HEK293 (cell line): ENCODE results near the gene MEGF6.
A peak's percentile ranks its signal among the peaks of the same experiment; 100 is the strongest.

Experiments used
- GLIS1 ChIP-seq: fragments of 450-650 bp; formaldehyde crosslinking; IDR thresholded peaks from 2 replicates; pipeline ENCODE4 v1.5.1; 2016; ENCODE audit warnings: missing biosample characterization, missing genetic modification characterization
- GLIS2 ChIP-seq: fragments of 450-650 bp; formaldehyde crosslinking; IDR thresholded peaks from 2 replicates; pipeline ENCODE4 v1.5.1; 2016; ENCODE audit warnings: missing biosample characterization, missing genetic modification characterization
- HOXC10 ChIP-seq: sonication (generic); formaldehyde crosslinking; IDR thresholded peaks from 2 replicates; pipeline ENCODE4 v1.8.1; 2023; ENCODE audit warnings: mild to moderate bottlenecking, missing genetic modification reagents
- KLF1 ChIP-seq: fragments of 450-650 bp; formaldehyde crosslinking; IDR thresholded peaks from 2 replicates; pipeline ENCODE4 v1.5.1; 2016; ENCODE audit warnings: missing biosample characterization, missing genetic modification characterization
- KLF10 ChIP-seq: fragments of 450-650 bp; IDR thresholded peaks from 2 replicates; pipeline ENCODE4 v1.5.1; 2018; ENCODE audit warnings: missing biosample characterization, mild to moderate bottlenecking, missing genetic modification characterization
- KLF8 ChIP-seq: fragments of 450-650 bp; formaldehyde crosslinking; IDR thresholded peaks from 2 replicates; pipeline ENCODE4 v1.5.1; 2016; ENCODE audit warnings: missing biosample characterization, missing genetic modification characterization
- KLF9 ChIP-seq: fragments of 450-650 bp; formaldehyde crosslinking; IDR thresholded peaks from 2 replicates; pipeline ENCODE4 v1.5.1; 2016; ENCODE audit warnings: missing biosample characterization, missing genetic modification characterization, low read depth
- PRDM4 ChIP-seq: fragments of 450-650 bp; formaldehyde crosslinking; IDR thresholded peaks from 2 replicates; pipeline ENCODE4 v1.5.1; 2017; ENCODE audit warnings: missing biosample characterization, missing genetic modification characterization
- SCRT2 ChIP-seq: fragments of 450-650 bp; formaldehyde crosslinking; IDR thresholded peaks from 2 replicates; pipeline ENCODE4 v1.5.1; 2016; ENCODE audit warnings: missing biosample characterization, missing genetic modification characterization
- ZBTB1 ChIP-seq: fragments of 450-650 bp; formaldehyde crosslinking; IDR thresholded peaks from 2 replicates; pipeline ENCODE4 v1.5.1; 2016; ENCODE audit warnings: missing biosample characterization, missing genetic modification characterization
- ZBTB20 ChIP-seq: fragments of 450-650 bp; formaldehyde crosslinking; IDR thresholded peaks from 2 replicates; pipeline ENCODE4 v1.5.1; 2016; ENCODE audit warnings: missing biosample characterization, missing genetic modification characterization
- ZFHX2 ChIP-seq: fragments of 450-650 bp; formaldehyde crosslinking; conservative IDR thresholded peaks from 2 replicates; pipeline ENCODE4 v1.5.1; 2016; ENCODE audit warnings: missing biosample characterization, missing genetic modification characterization
- ZNF174 ChIP-seq: fragments of 450-650 bp; formaldehyde crosslinking; IDR thresholded peaks from 2 replicates; pipeline ENCODE4 v1.5.0; 2017; ENCODE audit warnings: missing biosample characterization, mild to moderate bottlenecking, missing genetic modification characterization
- ZNF2 ChIP-seq: fragments of 450-650 bp; formaldehyde crosslinking; IDR thresholded peaks from 2 replicates; pipeline ENCODE4 v1.5.1; 2016; ENCODE audit warnings: missing biosample characterization, missing genetic modification characterization
- ZNF23 ChIP-seq: fragments of 450-650 bp; formaldehyde crosslinking; IDR thresholded peaks from 2 replicates; pipeline ENCODE4 v1.5.1; 2016; ENCODE audit warnings: missing biosample characterization, missing genetic modification characterization, borderline replicate concordance
- ZNF24 ChIP-seq: fragments of 450-650 bp; formaldehyde crosslinking; IDR thresholded peaks from 2 replicates; pipeline ENCODE4 v1.5.1; 2016; ENCODE audit warnings: missing biosample characterization, missing genetic modification characterization
- ZNF280C ChIP-seq: fragments of 450-650 bp; formaldehyde crosslinking; IDR thresholded peaks from 2 replicates; pipeline ENCODE4 v1.5.1; 2016; ENCODE audit warnings: missing biosample characterization, missing genetic modification characterization
- ZNF280D ChIP-seq: fragments of 450-650 bp; formaldehyde crosslinking; IDR thresholded peaks from 2 replicates; pipeline ENCODE4 v1.5.1; 2016; ENCODE audit warnings: missing biosample characterization, missing genetic modification characterization
- ZNF354C ChIP-seq: fragments of 450-650 bp; formaldehyde crosslinking; IDR thresholded peaks from 2 replicates; pipeline ENCODE4 v1.5.1; 2016; ENCODE audit warnings: missing biosample characterization, missing genetic modification characterization, low read depth, borderline replicate concordance
- ZNF37A ChIP-seq: fragments of 450-650 bp; IDR thresholded peaks from 2 replicates; pipeline ENCODE4 v1.5.1; 2018; ENCODE audit warnings: missing biosample characterization, missing genetic modification characterization
- ZNF394 ChIP-seq: fragments of 450-650 bp; formaldehyde crosslinking; IDR thresholded peaks from 2 replicates; pipeline ENCODE4 v1.5.1; 2016; ENCODE audit warnings: missing biosample characterization, missing genetic modification characterization, mild to moderate bottlenecking, moderate library complexity, borderline replicate concordance
- ZNF433 ChIP-seq: fragments of 450-650 bp; formaldehyde crosslinking; IDR thresholded peaks from 2 replicates; pipeline ENCODE4 v1.5.1; 2016; ENCODE audit warnings: missing biosample characterization, missing genetic modification characterization, low read depth
- ZNF449 ChIP-seq: fragments of 450-650 bp; formaldehyde crosslinking; IDR thresholded peaks from 2 replicates; pipeline ENCODE4 v1.5.1; 2017; ENCODE audit warnings: missing biosample characterization, mild to moderate bottlenecking, missing genetic modification characterization, moderate library complexity
- ZNF514 ChIP-seq: fragments of 450-650 bp; formaldehyde crosslinking; IDR thresholded peaks from 2 replicates; pipeline ENCODE4 v1.5.1; 2016; ENCODE audit warnings: missing biosample characterization, missing genetic modification characterization
- ZNF555 ChIP-seq: fragments of 450-650 bp; formaldehyde crosslinking; conservative IDR thresholded peaks from 2 replicates; pipeline ENCODE4 v1.5.1; 2017; ENCODE audit warnings: missing biosample characterization, mild to moderate bottlenecking, missing genetic modification characterization, inconsistent platforms
- ZNF571 ChIP-seq: fragments of 450-650 bp; formaldehyde crosslinking; IDR thresholded peaks from 2 replicates; pipeline ENCODE4 v1.5.0; 2017; ENCODE audit warnings: missing biosample characterization, missing genetic modification characterization
- ZNF580 ChIP-seq: fragments of 450-650 bp; formaldehyde crosslinking; IDR thresholded peaks from 2 replicates; pipeline ENCODE4 v1.5.1; 2016; ENCODE audit warnings: missing biosample characterization, missing genetic modification characterization
- ZNF621 ChIP-seq: fragments of 450-650 bp; formaldehyde crosslinking; IDR thresholded peaks from 2 replicates; pipeline ENCODE4 v1.5.1; 2017; ENCODE audit warnings: missing biosample characterization, missing genetic modification characterization
- ZSCAN16 ChIP-seq: fragments of 450-650 bp; formaldehyde crosslinking; IDR thresholded peaks from 2 replicates; pipeline ENCODE4 v1.5.1; 2016; ENCODE audit warnings: missing biosample characterization, missing genetic modification characterization
- ZSCAN30 ChIP-seq: fragments of 450-650 bp; IDR thresholded peaks from 2 replicates; pipeline ENCODE4 v1.5.1; 2018; ENCODE audit warnings: missing biosample characterization, mild to moderate bottlenecking, missing genetic modification characterization, moderate library complexity

Gene MEGF6

GRCh38 chr1:3530086-3530925 is 81.0 kb downstream of the MEGF6 start (continued):
- TF ChIP-seq GLIS2 (peak; percentile 13; the same call in 1 of the 2 replicates), ZNF2 (tag by site-specific recombination) (no peak), ZNF433 (tag by site-specific recombination) (no peak), KLF8 (no peak), ZNF37A (no peak), ZNF174 (tag by site-specific recombination) (no peak), ZNF280D (tag by site-specific recombination) (no peak), KLF9 (no peak), KLF10 (tag by site-specific recombination) (no peak), ZNF571 (no peak), PRDM4 (peak; percentile 88), ZNF354C (tag by site-specific recombination) (no peak), HOXC10 (no peak), ZNF23 (tag by site-specific recombination) (no peak), ZBTB1 (tag by site-specific recombination) (no peak), ZNF514 (tag by site-specific recombination) (no peak), ZNF449 (tag by site-specific recombination) (no peak), KLF1 (tag by site-specific recombination) (no peak), ZNF621 (tag by site-specific recombination) (no peak), ZNF555 (tag by site-specific recombination) (no peak), ZNF580 (tag by site-specific recombination) (no peak), ZNF394 (tag by site-specific recombination) (no peak), SCRT2 (tag by site-specific recombination) (no peak), GLIS1 (tag by site-specific recombination) (peak; percentile 61), ZSCAN16 (tag by site-specific recombination) (no peak), ZNF24 (tag by site-specific recombination) (no peak), ZSCAN30 (no peak), ZBTB20 (tag by site-specific recombination) (0 out of 2 replicates have a peak, but pooled peaks have one; percentile 15), ZNF280C (tag by site-specific recombination) (no peak), ZFHX2 (tag by site-specific recombination) (no peak; the same call in 1 of the 2 replicates)
